BJ (cell line): Measurements from ENCODE around the gene ERBB4. TPM values are rescaled to one million over a fixed set of nuclear protein-coding genes. Genes with fewer than 3 reads are reported as not detected.

ENCODE experiments used
- CTCF ChIA-PET: fragments of 350-600 bp; formaldehyde crosslinking; extraction: SDS; loops from one replicate; lab custom pipeline; 2021; ENCODE audit warnings: antibody characterized with exemption, inconsistent platforms; lab: Yijun Ruan, JAX
- POLR2A ChIA-PET: fragments of 300-600 bp; sonication (Branson Sonifier 250); formaldehyde crosslinking; extraction: SDS; loops from one replicate; lab custom pipeline; 2021; ENCODE audit warnings: antibody characterized with exemption; lab: Charles Lee
- DNase-seq: peaks from one replicate; pipeline ENCODE4 v3.0.0-alpha.2; 2011; ENCODE audit warnings: low read depth
- H3K27me3 ChIP-seq: 2 replicates; pipeline ENCODE4 v1.6.0; 2011; ENCODE audit warnings: low read length; ENCODE audit not compliant: control insufficient read depth, insufficient read depth
- H3K36me3 ChIP-seq: 2 replicates; pipeline ENCODE4 v1.5.1; 2011; ENCODE audit warnings: low read length; ENCODE audit not compliant: control insufficient read depth, insufficient read depth
- H3K4me3 ChIP-seq: 2 replicates; pipeline ENCODE4 v1.5.1; 2011; ENCODE audit warnings: low read depth, mild to moderate bottlenecking, control low read depth, low read length
- CTCF ChIP-seq: IDR thresholded peaks from 2 replicates; pipeline ENCODE4 v1.5.1; 2011; ENCODE audit warnings: low read depth, mild to moderate bottlenecking, control low read depth, inconsistent platforms, low read length, moderate library complexity; ENCODE audit not compliant: insufficient read depth
- polyA plus RNA-seq: library from polyadenylated mRNA; depleted of rRNA; stranded (reverse); fragments of >200 nt; gene quantifications from 2 replicates; pipeline ENCODE4 v1.2.3, GENCODE V29; 2011

The ERBB4 gene
- polyA plus RNA-seq, 1 experiment: not detected

GRCh38 chr2:212337036-212337435, 201.6 kb downstream of the ERBB4 start:
- Histone ChIP-seq H3K27me3 (no peaks in the 10 kb centered on the region), H3K36me3 (no peaks in the 10 kb centered on the region), H3K4me3 (no peak overlapping the region)
- ChIA-PET POLR2A (no interaction called here), CTCF (interaction anchor here (0.8 kb wide), 1 partner anchor 15 kb away, joined by 3 read pairs; no protein-coding TSS in a partner anchor)
- TF ChIP-seq CTCF: no peak
- DNase-seq: no peak

GRCh38 chr2:212330263-212330662, 208.3 kb downstream of the ERBB4 start:
- H3K4me3 ChIP-seq: no peak overlapping the region
- H3K36me3 ChIP-seq: no peaks in the 10 kb centered on the region
- POLR2A ChIA-PET: no interaction called here
- no peak for DNase-seq
- no peaks in the 10 kb centered on the region for H3K27me3 ChIP-seq
- CTCF ChIA-PET: no interaction called here
- TF ChIP-seq CTCF: no peak

- DNase-seq: no peak
- ChIA-PET POLR2A (no interaction called here), CTCF (no interaction called here)
- no peak overlapping the region for H3K4me3 ChIP-seq
- TF ChIP-seq CTCF: no peak
- H3K27me3 ChIP-seq: no peaks in the 10 kb centered on the region
- no peaks in the 10 kb centered on the region for H3K36me3 ChIP-seq
These were observed 209.7 kb downstream of the ERBB4 start for GRCh38 chr2:212328712-212329496.

- ChIA-PET CTCF (no interaction called here), POLR2A (no interaction called here)
- Histone ChIP-seq H3K36me3 (no peaks in the 10 kb centered on the region), H3K27me3 (no peaks in the 10 kb centered on the region), H3K4me3 (no peak overlapping the region)
- no peak for TF ChIP-seq CTCF
- DNase-seq: no peak
These were observed 210.5 kb downstream of the ERBB4 start for GRCh38 chr2:212328136-212328535.

- Histone ChIP-seq H3K36me3 (no peaks in the 10 kb centered on the region), H3K4me3 (no peak overlapping the region), H3K27me3 (no peaks in the 10 kb centered on the region)
- TF ChIP-seq CTCF: no peak
- CTCF ChIA-PET: no interaction called here
- POLR2A ChIA-PET: no interaction called here
- no peak for DNase-seq
These were observed 211.3 kb downstream of the ERBB4 start for GRCh38 chr2:212327171-212327809.
